Upper lobe of right lung (tissue), 1 donor: Measurements from ENCODE around the gene SPRR4. TPM values are rescaled to one million over a fixed set of nuclear protein-coding genes. Genes with fewer than 3 reads are reported as not detected.

ENCODE experiments used
- ATAC-seq: fragments of 200-7000 bp; cut with Tn5 transposase; one replicate; pipeline ENCODE4 v1.9.1; 2020; ENCODE audit warnings: mild to moderate bottlenecking, moderate library complexity
- DNase-seq: peaks from one replicate; pipeline ENCODE4 v3.0.0-alpha.2; 2020
- H3K27ac ChIP-seq: fragments of 200-600 bp; one replicate; pipeline ENCODE4 v1.8.0; 2022
- H3K27me3 ChIP-seq: fragments of 200-600 bp; one replicate; pipeline ENCODE4 v1.8.0; 2022; ENCODE audit warnings: mild to moderate bottlenecking
- H3K36me3 ChIP-seq: fragments of 200-600 bp; one replicate; pipeline ENCODE4 v1.8.0; 2022
- H3K4me1 ChIP-seq: fragments of 200-600 bp; one replicate; pipeline ENCODE4 v1.8.0; 2022
- H3K4me3 ChIP-seq: fragments of 200-600 bp; one replicate; pipeline ENCODE4 v1.8.0; 2022; ENCODE audit warnings: mild to moderate bottlenecking
- H3K9me3 ChIP-seq: fragments of 200-600 bp; one replicate; pipeline ENCODE4 v1.8.0; 2022
- CTCF ChIP-seq: fragments of 200-600 bp; IDR thresholded peaks from one replicate; pipeline ENCODE4 v1.8.0; 2022; ENCODE audit warnings: antibody characterized with exemption
- intact Hi-C: fragments of 100-400 bp; cut with DNase I; formaldehyde crosslinking; loops from one replicate; pipeline ENCODE4 v1.11.0; 2022
- total RNA-seq: library from RNA; stranded (reverse); fragmentation: NEBNext Ultra II Directional; extraction: Animal tissue kit (Norgen Biotek cat#: 25700); gene quantifications from one replicate; pipeline ENCODE4 v1.2.1, GENCODE V29; 2021
- donor health status: DM: no; HTN: yes; CAD: no; lungs with severe emphysema.

The SPRR4 gene
- total RNA-seq, 1 donor from 2014 or later: not detected

GRCh38 chr1:152967201-152967600, 3.2 kb upstream of the SPRR4 start:
- H3K36me3 ChIP-seq: no peaks in the 10 kb centered on the region
- no peaks in the 10 kb centered on the region for H3K27me3 ChIP-seq
- intact Hi-C loops: no loop called here
- ATAC-seq (no peak), DNase-seq (no peak)
- no peaks in the 10 kb centered on the region for H3K4me1 ChIP-seq
- H3K4me3 ChIP-seq: no peak overlapping the region
- no peak overlapping the region for H3K27ac ChIP-seq
- H3K9me3 ChIP-seq: no peaks in the 10 kb centered on the region
- no peak for TF ChIP-seq CTCF

- no peaks in the 10 kb centered on the region for H3K9me3 ChIP-seq
- ATAC-seq: no peak
- no peaks in the 10 kb centered on the region for H3K4me1 ChIP-seq
- DNase-seq: no peak
- H3K36me3 ChIP-seq: no peaks in the 10 kb centered on the region
- H3K27ac ChIP-seq: no peak overlapping the region
- no peaks in the 10 kb centered on the region for H3K27me3 ChIP-seq
- intact Hi-C loops: no loop called here
- TF ChIP-seq CTCF: no peak
- H3K4me3 ChIP-seq: no peak overlapping the region
Measured at GRCh38 chr1:152968248-152968647, 2.2 kb upstream of the SPRR4 start.

- no peak overlapping the region for H3K4me3 ChIP-seq
- ATAC-seq (no peak), DNase-seq (no peak)
- no peaks in the 10 kb centered on the region for H3K36me3 ChIP-seq
- no peak for TF ChIP-seq CTCF
- H3K27me3 ChIP-seq: no peaks in the 10 kb centered on the region
- intact Hi-C loops: no loop called here
- H3K4me1 ChIP-seq: no peaks in the 10 kb centered on the region
- no peak overlapping the region for H3K27ac ChIP-seq
- H3K9me3 ChIP-seq: no peaks in the 10 kb centered on the region
Measured at GRCh38 chr1:152969036-152969435, 1.4 kb upstream of the SPRR4 start.

- intact Hi-C loops: no loop called here
- no peak for ATAC-seq
- no peak for TF ChIP-seq CTCF
- H3K36me3 ChIP-seq: no peaks in the 10 kb centered on the region
- no peaks in the 10 kb centered on the region for H3K4me1 ChIP-seq
- no peaks in the 10 kb centered on the region for H3K9me3 ChIP-seq
- H3K27me3 ChIP-seq: no peaks in the 10 kb centered on the region
- no peak for DNase-seq
- no peak overlapping the region for H3K4me3 ChIP-seq
- no peak overlapping the region for H3K27ac ChIP-seq
Measured at GRCh38 chr1:152972196-152972886, 1.9 kb downstream of the SPRR4 start.

GRCh38 chr1:152976688-152977087, 6.2 kb downstream of the SPRR4 start:
- Histone ChIP-seq H3K36me3 (no peaks in the 10 kb centered on the region), H3K27me3 (peaks cover 4% of the 10 kb centered on the region), H3K9me3 (no peaks in the 10 kb centered on the region), H3K4me1 (no peaks in the 10 kb centered on the region), H3K27ac (no peak overlapping the region), H3K4me3 (no peak overlapping the region)
- intact Hi-C loops: no loop called here
- no peak for ATAC-seq
- no peak for DNase-seq
- TF ChIP-seq CTCF: no peak

GRCh38 chr1:152977614-152978013, 7.2 kb downstream of the SPRR4 start:
- H3K4me1 ChIP-seq: no peaks in the 10 kb centered on the region
- no peak overlapping the region for H3K27ac ChIP-seq
- H3K27me3 ChIP-seq: peaks cover 8% of the 10 kb centered on the region
- no peak for DNase-seq
- H3K36me3 ChIP-seq: no peaks in the 10 kb centered on the region
- intact Hi-C loops: no loop called here
- no peak for ATAC-seq
- no peak for TF ChIP-seq CTCF
- no peaks in the 10 kb centered on the region for H3K9me3 ChIP-seq
- no peak overlapping the region for H3K4me3 ChIP-seq
